K562 (cell line): ENCODE measurements around the gene SMIM29. TPM values are rescaled to one million over a fixed set of nuclear protein-coding genes. Genes with fewer than 3 reads are reported as not detected.

ENCODE experiments used
- ATAC-seq: fragments of 200-7000 bp; cut with Tn5 transposase; 3 replicates; pipeline ENCODE4 v1.9.1; 2020; ENCODE audit warnings: moderate library complexity
- BruUV-seq: library from RNA; stranded (reverse); fragments of 400-500 nt; replicated peaks from 2 replicates; lab custom pipeline; 2021; lab: Mats Ljungman, UMichigan
- CTCF ChIA-PET: fragments of 300-600 bp; formaldehyde crosslinking; extraction: SDS; loops from one replicate; lab custom pipeline; 2021; ENCODE audit warnings: low intra/inter-chr PET ratio; lab: Yijun Ruan, JAX
- POLR2A ChIA-PET: fragments of 300-600, 350-650 bp; sonication (Branson Sonifier 250); formaldehyde crosslinking; extraction: SDS; loops from one replicate; lab custom pipeline; 2021; ENCODE audit warnings: antibody characterized with exemption, inconsistent platforms; lab: Yijun Ruan, JAX
- DNase-seq, 4 experiments: peaks; one replicate each; pipeline versions ENCODE4 v3.0.0 to v3.0.0-alpha.2; 2011 to 2018; ENCODE audit warnings: low spot score in 3 of 4, mixed read lengths in 3 of 4; ENCODE audit errors: extremely low read depth in 1 of 4
- FAIRE-seq: peaks from 2 replicates; lab custom pipeline; 2011; peaks lifted over from hg19 to GRCh38; lab: Jason Lieb, UNC
- H2AFZ ChIP-seq: 2 replicates; pipeline ENCODE4 v1.6.0; 2011; ENCODE audit warnings: low read depth, low read length, control low read depth, inconsistent platforms
- H3K27ac ChIP-seq: fragments of 200-600 bp; 3 replicates; pipeline ENCODE4 v1.8.0; 2011; ENCODE audit warnings: low read depth, mild to moderate bottlenecking, control low read depth, inconsistent platforms, low read length, moderate library complexity, mixed read lengths; ENCODE audit errors: extremely low read depth
- H3K27me3 ChIP-seq, 2 experiments: fragments of 300-600 bp in 1 of 2; 2 replicates in 1 of 2; 3 replicates in 1 of 2; pipeline versions ENCODE4 v1.6.0 to v1.8.0; 2011; ENCODE audit warnings: inconsistent platforms in 2 of 2, low read length in 2 of 2, mild to moderate bottlenecking in 1 of 2, mixed read lengths in 1 of 2, moderate library complexity in 1 of 2; ENCODE audit not compliant: control insufficient read depth in 2 of 2, insufficient read depth in 2 of 2
- H3K36me3 ChIP-seq: fragments of 300-600 bp; 3 replicates; pipeline ENCODE4 v1.8.0; 2011; ENCODE audit warnings: mild to moderate bottlenecking, low read length, inconsistent platforms; ENCODE audit not compliant: control insufficient read depth, insufficient read depth
- H3K4me1 ChIP-seq, 2 experiments: fragments of 200-600 bp in 1 of 2; replicated peaks in 1 of 2; 2 replicates in 1 of 2; 3 replicates in 1 of 2; pipeline versions ENCODE4 v1.5.1 to v1.8.0; 2011; ENCODE audit warnings: inconsistent platforms in 2 of 2, low read length in 2 of 2, mild to moderate bottlenecking in 1 of 2, mixed read lengths in 1 of 2, moderate library complexity in 1 of 2; ENCODE audit not compliant: control insufficient read depth in 2 of 2, insufficient read depth in 2 of 2
- H3K4me2 ChIP-seq: 2 replicates; pipeline ENCODE4 v1.6.1; 2011; ENCODE audit warnings: low read length, control low read depth, inconsistent platforms, mixed read lengths; ENCODE audit not compliant: insufficient read depth
- H3K4me3 ChIP-seq: fragments of 200-600 bp; sonication (generic), shearing (Covaris generic); 2 replicates; pipeline ENCODE4 v1.5.1; 2016; ENCODE audit warnings: control low read depth, inconsistent platforms
- H3K79me2 ChIP-seq: fragments of 200-600 bp; 3 replicates; pipeline ENCODE4 v1.8.0; 2011; ENCODE audit warnings: low read length, inconsistent platforms; ENCODE audit not compliant: control insufficient read depth, insufficient read depth
- H3K9ac ChIP-seq, 2 experiments: 2 replicates each; pipeline versions ENCODE4 v1.6.0 to v1.6.1; 2011; ENCODE audit warnings: low read depth in 2 of 2, low read length in 2 of 2, control low read depth in 1 of 2, inconsistent platforms in 1 of 2, mild to moderate bottlenecking in 1 of 2, mixed read lengths in 1 of 2; ENCODE audit not compliant: insufficient read depth in 1 of 2
- H3K9me1 ChIP-seq: one replicate; pipeline ENCODE4 v1.6.0; 2011; ENCODE audit warnings: inconsistent platforms, mild to moderate bottlenecking, low read length, moderate library complexity; ENCODE audit not compliant: control insufficient read depth, insufficient read depth
- H3K9me3 ChIP-seq: replicated peaks from 2 replicates; pipeline ENCODE4 v1.5.1; 2011; ENCODE audit warnings: low read depth, low read length, inconsistent platforms; ENCODE audit not compliant: control insufficient read depth, insufficient read depth
- H4K20me1 ChIP-seq: replicated peaks from 2 replicates; pipeline ENCODE4 v1.6.1; 2011; ENCODE audit warnings: low read length, inconsistent platforms, mixed read lengths; ENCODE audit not compliant: control insufficient read depth, insufficient read depth
- CEBPB ChIP-seq: fragments of 450-650 bp; IDR thresholded peaks from 2 replicates; pipeline ENCODE4 v1.6.1; 2016; ENCODE audit warnings: missing genetic modification characterization, missing compliant biosample characterization
- CREB3 ChIP-seq: fragments of 450-650 bp; conservative IDR thresholded peaks from 2 replicates; pipeline ENCODE4 v1.6.1; 2016; ENCODE audit warnings: missing genetic modification characterization, low read depth, mild to moderate bottlenecking, missing compliant biosample characterization, moderate library complexity
- DMBX1 ChIP-seq: fragments of 250-450 bp; sonication (Bioruptor Pico); IDR thresholded peaks from 2 replicates; pipeline ENCODE4 v1.8.0; 2022; ENCODE audit warnings: inconsistent platforms, mild to moderate bottlenecking, moderate library complexity, borderline replicate concordance
- HDGF ChIP-seq: fragments of 450-650 bp; IDR thresholded peaks from 2 replicates; pipeline ENCODE4 v1.6.1; 2016
- ID3 ChIP-seq, 2 experiments: fragments of 250-450 bp in 1 of 2; fragments of 450-650 bp in 1 of 2; sonication (Bioruptor Pico) in 1 of 2; IDR thresholded peaks; 2 replicates each; pipeline versions ENCODE4 v1.6.1 to v1.8.0; 2016 to 2021; ENCODE audit warnings: mild to moderate bottlenecking in 2 of 2, moderate library complexity in 2 of 2, missing compliant biosample characterization in 1 of 2, missing genetic modification characterization in 1 of 2
- NR4A1 ChIP-seq, 2 experiments: fragments of 250-450 bp in 1 of 2; fragments of 450-650 bp in 1 of 2; sonication (Bioruptor Pico) in 1 of 2; IDR thresholded peaks; 2 replicates each; pipeline versions ENCODE4 v1.4.0 to v1.6.1; 2016 to 2020; ENCODE audit warnings: mild to moderate bottlenecking in 2 of 2, missing compliant biosample characterization in 1 of 2, missing genetic modification characterization in 1 of 2, moderate library complexity in 1 of 2
- POLR2AphosphoS5 ChIP-seq: IDR thresholded peaks from 2 replicates; pipeline ENCODE4 v1.6.1; 2011; ENCODE audit warnings: mild to moderate bottlenecking, low read depth, low read length, moderate library complexity; ENCODE audit not compliant: control insufficient read depth, insufficient read depth
- SMARCC2 ChIP-seq: fragments of 450-650 bp; IDR thresholded peaks from 2 replicates; pipeline ENCODE4 v1.6.1; 2017; ENCODE audit warnings: antibody characterized with exemption, moderate library complexity, mild to moderate bottlenecking, low read depth
- YY1 ChIP-seq, 3 experiments: IDR thresholded peaks; 2 replicates each; pipeline ENCODE4 v1.6.1; 2011; ENCODE audit warnings: low read length in 2 of 3, mild to moderate bottlenecking in 2 of 3, moderate library complexity in 2 of 3, borderline replicate concordance in 1 of 3, control low read depth in 1 of 3, low read depth in 1 of 3; ENCODE audit not compliant: insufficient read depth in 3 of 3, insufficient replicate concordance in 2 of 3, control insufficient read depth in 1 of 3, insufficient read length in 1 of 3; ENCODE audit errors: extremely low read depth in 1 of 3
- ZEB2 ChIP-seq: fragments of 450-650 bp; IDR thresholded peaks from 2 replicates; pipeline ENCODE4 v1.6.1; 2016
- ZNF174 ChIP-seq: fragments of 250-450 bp; sonication (Bioruptor Pico); IDR thresholded peaks from 2 replicates; pipeline ENCODE4 v1.4.0; 2020; ENCODE audit warnings: mild to moderate bottlenecking
- ZNF395 ChIP-seq: fragments of 200-800 bp; sonication (Bioruptor generic); IDR thresholded peaks from 2 replicates; pipeline ENCODE4 v1.6.1; 2017; ENCODE audit warnings: missing genetic modification characterization, missing compliant biosample characterization
- ZNF592 ChIP-seq: fragments of 450-650 bp; IDR thresholded peaks from 2 replicates; pipeline ENCODE4 v1.6.1; 2017; ENCODE audit warnings: antibody characterized with exemption, mild to moderate bottlenecking
- WGBS: fragments of 100-300 bp; shearing (Covaris generic); methylation state at CpG from one replicate; pipeline ENCODE4 v1.1.6; 2016; ENCODE audit warnings: low coverage, mixed read lengths; ENCODE audit not compliant: insufficient coverage; ENCODE audit errors: missing lambda C conversion rate; 5-methylcytosine and 5-hydroxymethylcytosine counted together
- in situ Hi-C: fragments of 300-500 bp; cut with MboI; formaldehyde crosslinking; loops from 4 replicates; pipeline ENCODE4 v1.15.0; 2018; ENCODE audit warnings: inconsistent platforms, mixed read lengths
- intact Hi-C: fragments of 100-400 bp; cut with micrococcal nuclease; formaldehyde crosslinking; loops from 2 replicates; pipeline ENCODE4 v1.14.2; 2022
- polyA plus RNA-seq, 8 experiments: library from polyadenylated mRNA; depleted of rRNA in 4 of 8; stranded (reverse) in 5 of 8; unstranded in 3 of 8; fragments of >200 nt; fragmentation: Nextera tagmentation in 2 of 8; fragmentation: Illumina TruSeq in 1 of 8; extraction: Ambion mirVana in 2 of 8; extraction: Trizol in 1 of 8; gene quantifications; 2 replicates each; pipeline versions ENCODE4 v1.2.1 to v1.2.3, GENCODE V29; 2011 to 2014; ENCODE audit warnings: inconsistent platforms in 1 of 8, missing spikeins in 1 of 8
- total RNA-seq, 7 experiments: library from RNA; depleted of rRNA in 6 of 7; stranded (reverse); fragments of >200 nt in 6 of 7; fragmentation: Illumina TruSeq in 2 of 7; extraction: Trizol in 2 of 7; gene quantifications; 2 replicates each; pipeline versions ENCODE4 v1.2.1 to v1.2.3, GENCODE V29; 2011 to 2021; ENCODE audit warnings: low replicate concordance in 1 of 7

SMIM29 gene
- total and polyA plus RNA-seq, 9 of the 15 experiments (the other 6 are each of a cell fraction or from before 2014, with no cell fraction given) = 6.5 to 36.7 (median 20.9) TPM

- Histone ChIP-seq H3K27ac (no peak overlapping the region), H3K36me3 (no peaks in the 10 kb centered on the region), H3K9me3 (peaks cover 2% of the 10 kb centered on the region; the same call in 1 of the 2 replicates), H3K9me1 (no peaks in the 10 kb centered on the region), H3K79me2 (no peaks in the 10 kb centered on the region), H3K27me3 (no peaks in the 10 kb centered on the region), H3K4me1 (peaks cover 0 to 10% of the 10 kb centered on the region in 2 experiments; a peak in 3 of 5 replicates), H3K9ac (no peak overlapping the region; a peak in 1 of 4 replicates), H3K4me3 (no peak overlapping the region), H3K4me2 (no peak overlapping the region), H4K20me1 (no peaks in the 10 kb centered on the region), H2AFZ (peak overlapping the region; percentile 54)
- DNase-seq = peak in 1 of 4 experiments; percentile 13
- no peak for FAIRE-seq
- 40% methylated on average over 3 of the region's 3 CpGs for WGBS
- intact Hi-C loops = no loop called here
- POLR2A ChIA-PET = interaction anchor here (0.7 to 1.7 kb wide), 7 partner anchors 10 to 38 kb away, joined by 3 to 9 read pairs (median 4); partner anchors contain the start of gene HMGA1
- in situ Hi-C loops = no loop called here
- BruUV-seq = no TSS peak
- CTCF ChIA-PET = no interaction called here
- ATAC-seq = no peak
- TF ChIP-seq ZEB2 (no peak), SMARCC2 (no peak), ZNF395 (CRISPR knock-in tag) (0 out of 2 replicates have a peak, but pooled peaks have one; percentile 35), ZNF174 (CRISPR knock-in tag) (no peak), NR4A1 (CRISPR knock-in tag; IDR thresholded peaks at IDR 0.05) (no peak), NR4A1 (tag; IDR thresholded peaks at IDR 0.05) (0 out of 2 replicates have a peak, but pooled peaks have one; percentile 23), HDGF (no peak), ID3 (CRISPR knock-in tag; IDR thresholded peaks at IDR 0.05) (no peak), ID3 (tag; IDR thresholded peaks at IDR 0.05) (peak; percentile 32; the same call in 1 of the 2 replicates), YY1 (IDR thresholded peaks at IDR 0.05; ENCODE audit: borderline replicate concordance in 1 of 3, control insufficient read depth in 1 of 3, extremely low read depth in 1 of 3, insufficient read depth in 3 of 3, insufficient read length in 1 of 3, insufficient replicate concordance in 2 of 3, low read depth in 1 of 3, low read length in 2 of 3) (peak in 1 of 3 experiments; percentile 84), CREB3 (tag) (0 out of 2 replicates have a peak, but pooled peaks have one; percentile 42), ZNF592 (peak; percentile 60), POLR2AphosphoS5 (no peak), CEBPB (no peak), DMBX1 (CRISPR knock-in tag) (0 out of 2 replicates have a peak, but pooled peaks have one; percentile 30)
These were observed 43.3 kb downstream of the SMIM29 start for GRCh38 chr6:34205466-34205865.
